ENCODE measurements around the gene TMC3. TPM values are rescaled to one million over a fixed set of nuclear protein-coding genes. Genes with fewer than 3 reads are reported as not detected.

The TMC3 gene
- polyA plus RNA-seq, 1 of the 3 experiments (the other 2 are of a cell fraction), result not detected

GRCh38 chr15:81299156-81299555, 74.9 kb downstream of the TMC3 start:
- no peaks in the 10 kb centered on the region for H3K36me3 ChIP-seq (replicated peaks in 1 of 2; ENCODE audit: control insufficient read depth in 1 of 2, insufficient read depth in 2 of 2, low read length in 1 of 2)
- no peak overlapping the region for H3K27ac ChIP-seq (ENCODE audit: low read depth in 2 of 2, low read length in 1 of 2)
- H3K9ac ChIP-seq, result no peak overlapping the region
- no peak overlapping the region for H2AFZ ChIP-seq (ENCODE audit: low read depth)
- H3F3A ChIP-seq (replicated peaks; ENCODE audit: insufficient read depth), result no peaks in the 10 kb centered on the region
- H3K9me3 ChIP-seq, result no peaks in the 10 kb centered on the region
- TF ChIP-seq SMC3 (IDR thresholded peaks at IDR 0.05; ENCODE audit: low read depth, low read length) (no peak), MXI1 (IDR thresholded peaks at IDR 0.05; ENCODE audit: low read depth, low read length) (no peak), YY1 (IDR thresholded peaks at IDR 0.05; ENCODE audit: low read depth) (no peak), NFIC (IDR thresholded peaks at IDR 0.05; ENCODE audit: borderline replicate concordance) (no peak), FOXM1 (IDR thresholded peaks at IDR 0.05; ENCODE audit: low read depth) (no peak), TEAD4 (IDR thresholded peaks at IDR 0.05; ENCODE audit: borderline replicate concordance, insufficient read depth) (no peak), RCOR1 (IDR thresholded peaks at IDR 0.05; ENCODE audit: low read length) (no peak), SIN3A (IDR thresholded peaks at IDR 0.05; ENCODE audit: borderline replicate concordance, low read depth, low read length) (no peak), MEF2A (IDR thresholded peaks at IDR 0.05; ENCODE audit: borderline replicate concordance, low read depth) (no peak), EZH2phosphoT487 (IDR thresholded peaks at IDR 0.05; ENCODE audit: borderline replicate concordance, low read depth) (no peak)
- H3K9me2 ChIP-seq, result no peaks in the 10 kb centered on the region
- no peak overlapping the region for H3K4me2 ChIP-seq
- 48% methylated on average over 3 of the region's 3 CpGs for WGBS (ENCODE audit: low lambda C conversion rate)
- peaks cover 14% of the 10 kb centered on the region; the same call in 1 of the 2 replicates for H3K27me3 ChIP-seq (ENCODE audit: insufficient read depth)
- no peak for DNase-seq
- no peaks in the 10 kb centered on the region for H3K79me2 ChIP-seq (ENCODE audit: insufficient read depth)
- no peaks in the 10 kb centered on the region for H4K20me1 ChIP-seq (ENCODE audit: insufficient read depth)
- ChIA-PET CTCF (interaction anchor here (1.0 to 2.4 kb wide), 6 partner anchors 9 to 192 kb away, joined by 3 to 10 read pairs (median 6); no protein-coding TSS in a partner anchor), POLR2A (no interaction called here)
- H3K4me1 ChIP-seq (ENCODE audit: control insufficient read depth in 1 of 2, insufficient read depth in 2 of 2, low read depth in 1 of 2, low read length in 1 of 2), result peaks cover 12 to 14% of the 10 kb centered on the region in 2 experiments; a peak in 3 of 4 replicates
- no peak overlapping the region for H3K4me3 ChIP-seq (ENCODE audit: low read depth in 2 of 2, low read length in 1 of 2)

DNA sequence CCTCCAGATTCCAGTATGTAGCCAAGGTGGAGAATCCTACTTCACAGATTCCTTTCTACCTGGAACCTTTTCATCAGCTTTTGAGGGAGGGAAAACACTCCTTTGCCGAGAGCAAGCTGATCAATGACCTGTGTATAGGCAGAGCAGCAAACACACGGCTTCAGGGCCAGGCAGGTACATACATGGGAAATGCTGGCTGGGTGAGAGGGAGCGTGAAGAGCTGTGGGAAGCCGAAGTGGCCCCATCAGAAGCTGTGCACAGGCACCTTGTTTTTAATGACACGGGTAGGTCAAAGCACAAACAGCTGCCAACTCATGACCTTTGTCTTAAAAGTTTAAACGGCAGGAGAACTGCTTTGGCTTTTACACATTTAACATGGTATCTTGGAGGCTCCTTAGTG, 75.4 kb downstream of the TMC3 start:
- Histone ChIP-seq H3K27me3 (ENCODE audit: insufficient read depth) (peaks cover 14% of the 10 kb centered on the region; the same call in 1 of the 2 replicates), H3K9me3 (no peaks in the 10 kb centered on the region), H3K4me2 (no peak overlapping the region), H2AFZ (ENCODE audit: low read depth) (no peak overlapping the region), H4K20me1 (ENCODE audit: insufficient read depth) (no peaks in the 10 kb centered on the region), H3K9me2 (no peaks in the 10 kb centered on the region), H3F3A (replicated peaks; ENCODE audit: insufficient read depth) (no peaks in the 10 kb centered on the region), H3K79me2 (ENCODE audit: insufficient read depth) (no peaks in the 10 kb centered on the region), H3K36me3 (replicated peaks in 1 of 2; ENCODE audit: control insufficient read depth in 1 of 2, insufficient read depth in 2 of 2, low read length in 1 of 2) (no peaks in the 10 kb centered on the region), H3K4me3 (ENCODE audit: low read depth in 2 of 2, low read length in 1 of 2) (no peak overlapping the region), H3K9ac (no peak overlapping the region), H3K27ac (ENCODE audit: low read depth in 2 of 2, low read length in 1 of 2) (no peak overlapping the region), H3K4me1 (ENCODE audit: control insufficient read depth in 1 of 2, insufficient read depth in 2 of 2, low read depth in 1 of 2, low read length in 1 of 2) (peaks cover 9 to 10% of the 10 kb centered on the region in 2 experiments; a peak in 2 of 4 replicates)
- CTCF ChIA-PET, result interaction anchor here (1.4 to 2.4 kb wide), 3 partner anchors 23 to 102 kb away, joined by 6 to 10 read pairs (median 8); no protein-coding TSS in a partner anchor
- POLR2A ChIA-PET, result no interaction called here
- no peak for DNase-seq
- 52% methylated on average over 6 of the region's 6 CpGs for WGBS (ENCODE audit: low lambda C conversion rate)
- TF ChIP-seq RAD21 (IDR thresholded peaks at IDR 0.05; ENCODE audit: low read length) (no peak), RCOR1 (IDR thresholded peaks at IDR 0.05; ENCODE audit: low read length) (no peak), GABPA (IDR thresholded peaks at IDR 0.05; ENCODE audit: low read depth) (no peak), RFX5 (IDR thresholded peaks at IDR 0.05; ENCODE audit: low read length) (no peak), CHD2 (IDR thresholded peaks at IDR 0.05; ENCODE audit: low read length, partially characterized antibody) (no peak), JUND (IDR thresholded peaks at IDR 0.05) (no peak), RXRA (IDR thresholded peaks at IDR 0.05; ENCODE audit: borderline replicate concordance, low read depth) (no peak), MAX (IDR thresholded peaks at IDR 0.05; ENCODE audit: low read depth) (no peak), MXI1 (IDR thresholded peaks at IDR 0.05; ENCODE audit: low read depth, low read length) (no peak), ZBTB33 (IDR thresholded peaks at IDR 0.05; ENCODE audit: borderline replicate concordance, low read depth) (no peak)
- TF ChIP-seq, protein P1, sequence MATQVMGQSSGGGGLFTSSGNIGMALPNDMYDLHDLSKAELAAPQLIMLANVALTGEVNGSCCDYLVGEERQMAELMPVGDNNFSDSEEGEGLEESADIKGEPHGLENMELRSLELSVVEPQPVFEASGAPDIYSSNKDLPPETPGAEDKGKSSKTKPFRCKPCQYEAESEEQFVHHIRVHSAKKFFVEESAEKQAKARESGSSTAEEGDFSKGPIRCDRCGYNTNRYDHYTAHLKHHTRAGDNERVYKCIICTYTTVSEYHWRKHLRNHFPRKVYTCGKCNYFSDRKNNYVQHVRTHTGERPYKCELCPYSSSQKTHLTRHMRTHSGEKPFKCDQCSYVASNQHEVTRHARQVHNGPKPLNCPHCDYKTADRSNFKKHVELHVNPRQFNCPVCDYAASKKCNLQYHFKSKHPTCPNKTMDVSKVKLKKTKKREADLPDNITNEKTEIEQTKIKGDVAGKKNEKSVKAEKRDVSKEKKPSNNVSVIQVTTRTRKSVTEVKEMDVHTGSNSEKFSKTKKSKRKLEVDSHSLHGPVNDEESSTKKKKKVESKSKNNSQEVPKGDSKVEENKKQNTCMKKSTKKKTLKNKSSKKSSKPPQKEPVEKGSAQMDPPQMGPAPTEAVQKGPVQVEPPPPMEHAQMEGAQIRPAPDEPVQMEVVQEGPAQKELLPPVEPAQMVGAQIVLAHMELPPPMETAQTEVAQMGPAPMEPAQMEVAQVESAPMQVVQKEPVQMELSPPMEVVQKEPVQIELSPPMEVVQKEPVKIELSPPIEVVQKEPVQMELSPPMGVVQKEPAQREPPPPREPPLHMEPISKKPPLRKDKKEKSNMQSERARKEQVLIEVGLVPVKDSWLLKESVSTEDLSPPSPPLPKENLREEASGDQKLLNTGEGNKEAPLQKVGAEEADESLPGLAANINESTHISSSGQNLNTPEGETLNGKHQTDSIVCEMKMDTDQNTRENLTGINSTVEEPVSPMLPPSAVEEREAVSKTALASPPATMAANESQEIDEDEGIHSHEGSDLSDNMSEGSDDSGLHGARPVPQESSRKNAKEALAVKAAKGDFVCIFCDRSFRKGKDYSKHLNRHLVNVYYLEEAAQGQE (IDR thresholded peaks at IDR 0.05; ENCODE audit: low read depth, low read length), result no peak
- TF ChIP-seq, protein P2, sequence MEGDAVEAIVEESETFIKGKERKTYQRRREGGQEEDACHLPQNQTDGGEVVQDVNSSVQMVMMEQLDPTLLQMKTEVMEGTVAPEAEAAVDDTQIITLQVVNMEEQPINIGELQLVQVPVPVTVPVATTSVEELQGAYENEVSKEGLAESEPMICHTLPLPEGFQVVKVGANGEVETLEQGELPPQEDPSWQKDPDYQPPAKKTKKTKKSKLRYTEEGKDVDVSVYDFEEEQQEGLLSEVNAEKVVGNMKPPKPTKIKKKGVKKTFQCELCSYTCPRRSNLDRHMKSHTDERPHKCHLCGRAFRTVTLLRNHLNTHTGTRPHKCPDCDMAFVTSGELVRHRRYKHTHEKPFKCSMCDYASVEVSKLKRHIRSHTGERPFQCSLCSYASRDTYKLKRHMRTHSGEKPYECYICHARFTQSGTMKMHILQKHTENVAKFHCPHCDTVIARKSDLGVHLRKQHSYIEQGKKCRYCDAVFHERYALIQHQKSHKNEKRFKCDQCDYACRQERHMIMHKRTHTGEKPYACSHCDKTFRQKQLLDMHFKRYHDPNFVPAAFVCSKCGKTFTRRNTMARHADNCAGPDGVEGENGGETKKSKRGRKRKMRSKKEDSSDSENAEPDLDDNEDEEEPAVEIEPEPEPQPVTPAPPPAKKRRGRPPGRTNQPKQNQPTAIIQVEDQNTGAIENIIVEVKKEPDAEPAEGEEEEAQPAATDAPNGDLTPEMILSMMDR (IDR thresholded peaks at IDR 0.05), result no peak
